GOT3 (cell line): ENCODE data around the gene CRACDL.
"Not testable (repeated sequence)": the region's sequence is repeated elsewhere in the genome, so short reads cannot be mapped to it uniquely, and the experiment has no call there.

Experiments used
- DNase-seq: peaks from one replicate; lab custom pipeline; 2025; ENCODE audit warnings: mixed read lengths; lab: John Stamatoyannopoulos, UW

Gene CRACDL

GRCh38 chr2:98884658-98885057, 51.4 kb downstream of the CRACDL start:
- no peak for DNase-seq

- DNase-seq: no peak
These were observed 52.2 kb downstream of the CRACDL start for GRCh38 chr2:98883780-98884211.

GRCh38 chr2:98882971-98883779, 52.9 kb downstream of the CRACDL start:
- DNase-seq: no peak

GRCh38 chr2:98882368-98882767, 53.7 kb downstream of the CRACDL start:
- no peak for DNase-seq

GRCh38 chr2:98881153-98881650, 54.8 kb downstream of the CRACDL start:
- DNase-seq: no peak

GRCh38 chr2:98880266-98881152, 55.5 kb downstream of the CRACDL start:
- DNase-seq: no peak

GRCh38 chr2:98877658-98878057, 58.4 kb downstream of the CRACDL start:
- not testable (repeated sequence) for DNase-seq

- no peak for DNase-seq
These were observed 59.3 kb downstream of the CRACDL start for GRCh38 chr2:98876741-98877140.

- DNase-seq: no peak
These were observed 60.3 kb downstream of the CRACDL start for GRCh38 chr2:98875746-98876145.

- no peak for DNase-seq
These were observed 60.8 kb downstream of the CRACDL start for GRCh38 chr2:98875081-98875728.

- no peak for DNase-seq
These were observed 61.8 kb downstream of the CRACDL start for GRCh38 chr2:98874186-98874689.

- DNase-seq: no peak
These were observed 63.5 kb downstream of the CRACDL start for GRCh38 chr2:98872526-98872925.

GRCh38 chr2:98871506-98871905, 64.5 kb downstream of the CRACDL start:
- no peak for DNase-seq

- no peak for DNase-seq
These were observed 65.4 kb downstream of the CRACDL start for GRCh38 chr2:98870516-98871158.

- no peak for DNase-seq
These were observed 66.2 kb downstream of the CRACDL start for GRCh38 chr2:98869870-98870269.

- no peak for DNase-seq
These were observed 66.8 kb downstream of the CRACDL start for GRCh38 chr2:98869272-98869641.

- no peak for DNase-seq
These were observed 67.3 kb downstream of the CRACDL start for GRCh38 chr2:98868548-98869271.

- no peak for DNase-seq
These were observed 68.3 kb downstream of the CRACDL start for GRCh38 chr2:98867539-98868309.

GRCh38 chr2:98866033-98866432, 70.0 kb downstream of the CRACDL start:
- no peak for DNase-seq

- DNase-seq: no peak
These were observed 74.4 kb downstream of the CRACDL start for GRCh38 chr2:98861601-98862000.
